PC-3 (cell line): ENCODE data around the gene STK4. TPM values are rescaled to one million over a fixed set of nuclear protein-coding genes. Genes with fewer than 3 reads are reported as not detected.

Source experiments
- ATAC-seq: fragments of 200-7000 bp; cut with Tn5 transposase; 2 replicates; pipeline ENCODE4 v1.9.1; 2020; ENCODE audit warnings: mild to moderate bottlenecking, moderate library complexity
- BruUV-seq: library from RNA; stranded (reverse); fragments of 400-500 nt; replicated peaks from 2 replicates; lab custom pipeline; 2021; lab: Mats Ljungman, UMichigan
- CTCF ChIA-PET: fragments of 300-600 bp; sonication (Branson Sonifier 250); formaldehyde crosslinking; loops from one replicate; lab custom pipeline; 2022; ENCODE audit warnings: antibody characterized with exemption; lab: Charles Lee
- POLR2A ChIA-PET: fragments of 300-600 bp; sonication (Branson Sonifier 250); formaldehyde crosslinking; loops from one replicate; lab custom pipeline; 2022; ENCODE audit warnings: antibody characterized with exemption; ENCODE audit not compliant: unreplicated experiment; lab: Charles Lee
- DNase-seq: peaks from one replicate; pipeline ENCODE4 v3.0.0-alpha.2; 2015
- H2AFZ ChIP-seq: fragments of 300-600 bp; sonication (generic); 2 replicates; pipeline ENCODE4 v1.6.0; 2016; ENCODE audit warnings: antibody characterized with exemption, low read length
- H3F3A ChIP-seq: fragments of 300-600 bp; sonication (generic); one replicate; pipeline ENCODE4 v1.6.0; 2017; ENCODE audit warnings: antibody characterized with exemption, low read length, control low read depth, mild to moderate bottlenecking; ENCODE audit not compliant: unreplicated experiment
- H3K27ac ChIP-seq: fragments of 300-600 bp; sonication (generic); 2 replicates; pipeline ENCODE4 v1.5.1; 2016; ENCODE audit warnings: mild to moderate bottlenecking, low read length
- H3K27me3 ChIP-seq: fragments of 300-600 bp; sonication (generic); 2 replicates; pipeline ENCODE4 v1.6.1; 2016; ENCODE audit warnings: low read length, mixed read lengths
- H3K36me3 ChIP-seq: fragments of 300-600 bp; sonication (generic); 2 replicates; pipeline ENCODE4 v1.6.1; 2016; ENCODE audit warnings: low read depth, mixed run types, low read length, mixed read lengths
- H3K4me1 ChIP-seq: fragments of 300-600 bp; sonication (generic); 2 replicates; pipeline ENCODE4 v1.5.1; 2016; ENCODE audit warnings: low read length; ENCODE audit not compliant: insufficient read depth
- H3K4me2 ChIP-seq: fragments of 300-600 bp; sonication (generic); 2 replicates; pipeline ENCODE4 v1.6.0; 2016; ENCODE audit warnings: low read length
- H3K4me3 ChIP-seq: fragments of 300-600 bp; sonication (generic); 2 replicates; pipeline ENCODE4 v1.5.1; 2016; ENCODE audit warnings: mild to moderate bottlenecking, low read length, mixed read lengths
- H3K79me2 ChIP-seq: fragments of 300-600 bp; sonication (generic); 2 replicates; pipeline ENCODE4 v1.6.1; 2017; ENCODE audit warnings: low read length, mixed read lengths
- H3K9ac ChIP-seq: fragments of 300-600 bp; sonication (generic); 2 replicates; pipeline ENCODE4 v1.6.0; 2016; ENCODE audit warnings: mild to moderate bottlenecking, low read length
- H3K9me2 ChIP-seq: fragments of 300-600 bp; sonication (generic); replicated peaks from 2 replicates; pipeline ENCODE4 v1.6.1; 2016; ENCODE audit warnings: mixed run types, low read length, mixed read lengths
- H3K9me3 ChIP-seq: fragments of 300-600 bp; sonication (generic); 2 replicates; pipeline ENCODE4 v1.6.1; 2016; ENCODE audit warnings: low read length, mixed read lengths
- H4K20me1 ChIP-seq: fragments of 300-600 bp; sonication (generic); 2 replicates; pipeline ENCODE4 v1.6.1; 2016; ENCODE audit warnings: low read length, mixed read lengths
- CTCF ChIP-seq: fragments of 300-600 bp; sonication (generic); conservative IDR thresholded peaks from 2 replicates; pipeline ENCODE4 v1.5.1; 2017; ENCODE audit warnings: antibody characterized with exemption, low read depth, mild to moderate bottlenecking, low read length
- EZH2 ChIP-seq: fragments of 300-600 bp; sonication (generic); IDR thresholded peaks from one replicate; pipeline ENCODE4 v1.6.1; 2017; ENCODE audit warnings: antibody characterized with exemption, mild to moderate bottlenecking, low read length; ENCODE audit not compliant: unreplicated experiment
- EZH2phosphoT487 ChIP-seq: fragments of 300-600 bp; sonication (generic); IDR thresholded peaks from 2 replicates; pipeline ENCODE4 v1.6.1; 2018; ENCODE audit warnings: mild to moderate bottlenecking, antibody characterized with exemption, low read length, borderline replicate concordance
- intact Hi-C: fragments of 100-400 bp; cut with micrococcal nuclease; formaldehyde crosslinking; loops from 2 replicates; pipeline ENCODE4 v1.9.0; 2023
- total RNA-seq: library from RNA; depleted of rRNA; stranded (reverse); fragments of >200 nt; gene quantifications from 2 replicates; pipeline ENCODE4 v1.2.3, GENCODE V29; 2014

The STK4 gene
- total RNA-seq, 1 experiment from 2014 or later: 18.6 TPM

DNA sequence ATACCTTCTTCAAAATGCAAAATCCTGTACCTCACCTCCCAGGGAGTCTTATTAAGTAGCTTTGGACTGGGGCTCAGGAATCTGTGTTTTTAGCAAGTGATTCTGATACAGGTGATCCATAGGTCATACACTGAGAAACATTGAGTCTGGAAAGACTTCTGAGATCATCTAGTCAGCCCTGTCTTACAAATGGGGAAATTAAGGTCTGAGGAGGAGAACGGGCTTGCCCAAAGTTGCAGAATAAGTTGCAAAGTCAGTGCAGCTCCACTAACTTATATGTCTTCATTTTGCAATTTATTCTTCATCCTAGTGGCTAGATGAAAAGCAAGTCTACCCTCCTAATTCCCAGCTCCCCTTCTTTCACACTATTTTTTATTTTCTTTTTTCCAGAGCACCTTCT lies 105.8 kb downstream of the STK4 start:
- no peak for DNase-seq
- no peak overlapping the region for H3K4me3 ChIP-seq
- H4K20me1 ChIP-seq: no peaks in the 10 kb centered on the region
- POLR2A ChIA-PET: no interaction called here
- TF ChIP-seq EZH2: no peak
- TF ChIP-seq EZH2phosphoT487: no peak
- TF ChIP-seq CTCF: no peak
- H2AFZ ChIP-seq: no peak overlapping the region
- CTCF ChIA-PET: no interaction called here
- no peak for ATAC-seq
- H3K9me3 ChIP-seq: no peaks in the 10 kb centered on the region
- H3K36me3 ChIP-seq: peaks cover 10% of the 10 kb centered on the region
- H3K4me2 ChIP-seq: no peak overlapping the region
- no peak overlapping the region for H3K27ac ChIP-seq
- H3K27me3 ChIP-seq: no peaks in the 10 kb centered on the region
- H3K9ac ChIP-seq: no peak overlapping the region
- H3K9me2 ChIP-seq: no peaks in the 10 kb centered on the region
- H3F3A ChIP-seq: no peaks in the 10 kb centered on the region
- H3K79me2 ChIP-seq: no peaks in the 10 kb centered on the region
- H3K4me1 ChIP-seq: peaks cover 8% of the 10 kb centered on the region; the same call in 1 of the 2 replicates
- intact Hi-C loops: no loop called here
- no TSS peak for BruUV-seq

DNA sequence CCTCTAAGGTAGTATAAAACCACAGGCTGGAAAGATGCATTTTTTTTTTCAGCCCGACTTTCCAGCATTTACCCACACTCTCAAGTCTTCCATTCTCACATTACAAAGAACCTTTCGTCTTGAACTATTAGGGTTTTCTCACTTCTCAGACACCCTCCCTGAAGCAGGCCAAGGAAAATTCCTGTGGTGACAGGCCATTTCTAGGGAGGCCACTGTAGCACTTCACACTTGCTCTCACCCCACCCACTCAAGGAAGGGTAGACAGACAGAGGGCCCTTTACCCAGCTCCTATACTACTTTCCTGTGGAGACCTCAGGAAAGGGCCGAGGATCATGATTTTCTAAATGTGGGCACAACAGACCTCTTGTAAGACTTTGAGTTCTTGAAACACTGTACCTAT lies 106.9 kb downstream of the STK4 start:
- H3K79me2 ChIP-seq: no peaks in the 10 kb centered on the region
- no peaks in the 10 kb centered on the region for H3K27me3 ChIP-seq
- H2AFZ ChIP-seq: no peak overlapping the region
- H4K20me1 ChIP-seq: no peaks in the 10 kb centered on the region
- no peaks in the 10 kb centered on the region for H3F3A ChIP-seq
- ATAC-seq (no peak), DNase-seq (no peak)
- no peak for TF ChIP-seq CTCF
- no peak for TF ChIP-seq EZH2
- no peak for TF ChIP-seq EZH2phosphoT487
- peaks cover 11% of the 10 kb centered on the region for H3K36me3 ChIP-seq
- no TSS peak for BruUV-seq
- ChIA-PET CTCF (no interaction called here), POLR2A (no interaction called here)
- intact Hi-C loops: no loop called here
- H3K9ac ChIP-seq: no peak overlapping the region
- no peak overlapping the region for H3K27ac ChIP-seq
- H3K9me2 ChIP-seq: no peaks in the 10 kb centered on the region
- no peak overlapping the region for H3K4me3 ChIP-seq
- H3K4me2 ChIP-seq: no peak overlapping the region
- peaks cover 5% of the 10 kb centered on the region; the same call in 1 of the 2 replicates for H3K4me1 ChIP-seq
- H3K9me3 ChIP-seq: no peaks in the 10 kb centered on the region

DNA sequence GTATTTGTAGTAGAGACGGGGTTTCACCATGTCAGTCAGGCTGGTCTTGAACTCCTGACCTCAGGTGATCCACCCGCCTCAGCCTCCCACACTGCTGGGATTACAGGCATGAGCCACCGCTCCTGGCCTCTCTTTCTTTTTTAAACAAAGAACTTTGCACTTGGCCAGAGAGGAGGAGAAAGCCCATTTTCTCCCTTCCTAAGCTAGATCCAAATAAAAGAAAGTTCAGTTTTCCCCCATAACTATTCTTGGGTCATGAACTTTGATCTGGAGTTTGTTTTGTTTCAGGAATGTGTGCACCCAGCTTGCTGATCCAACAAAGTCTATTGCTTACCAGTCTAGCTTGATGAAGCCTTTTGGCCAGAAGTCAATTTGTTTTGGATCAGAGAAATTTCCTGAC lies 111.2 kb downstream of the STK4 start:
- Histone ChIP-seq H3K9me3 (no peaks in the 10 kb centered on the region), H3K27me3 (no peaks in the 10 kb centered on the region), H4K20me1 (no peaks in the 10 kb centered on the region), H3F3A (no peaks in the 10 kb centered on the region), H3K9me2 (no peaks in the 10 kb centered on the region), H3K4me2 (no peak overlapping the region), H3K9ac (no peak overlapping the region), H3K27ac (no peak overlapping the region), H3K79me2 (no peaks in the 10 kb centered on the region), H2AFZ (no peak overlapping the region), H3K36me3 (peaks cover 15% of the 10 kb centered on the region), H3K4me1 (no peaks in the 10 kb centered on the region), H3K4me3 (no peak overlapping the region)
- ChIA-PET CTCF (interaction anchor here (0.9 kb wide), 1 partner anchor 246 kb away, joined by 3 read pairs; no protein-coding TSS in a partner anchor), POLR2A (no interaction called here)
- DNase-seq: no peak
- no TSS peak for BruUV-seq
- TF ChIP-seq CTCF (no peak), EZH2 (no peak), EZH2phosphoT487 (no peak)
- ATAC-seq: no peak
- intact Hi-C loops: no loop called here
